PC-9 (cell line): ENCODE data around the gene CACNA1D. TPM values are rescaled to one million over a fixed set of nuclear protein-coding genes. Genes with fewer than 3 reads are reported as not detected.

Experiments used
- BruUV-seq: library from RNA; stranded (reverse); fragments of 400-500 nt; replicated peaks from 2 replicates; lab custom pipeline; 2021; lab: Mats Ljungman, UMichigan
- CTCF ChIA-PET: fragments of 300-600 bp; sonication (Branson Sonifier 250); formaldehyde crosslinking; loops from one replicate; lab custom pipeline; 2022; ENCODE audit warnings: antibody characterized with exemption; lab: Charles Lee
- POLR2A ChIA-PET: fragments of 300-600 bp; sonication (Branson Sonifier 250); formaldehyde crosslinking; loops from one replicate; lab custom pipeline; 2022; ENCODE audit warnings: antibody characterized with exemption; ENCODE audit not compliant: unreplicated experiment; lab: Charles Lee
- DNase-seq, 2 experiments: peaks; one replicate each; pipeline versions ENCODE4 v3.0.0 to v3.0.0-alpha.2; 2015 to 2022; ENCODE audit warnings: mixed read lengths in 1 of 2
- H2AFZ ChIP-seq: fragments of 200-600 bp; sonication (generic); 2 replicates; pipeline ENCODE4 v1.8.1; 2017; ENCODE audit warnings: antibody characterized with exemption
- H3F3A ChIP-seq: fragments of 200-600 bp; sonication (generic); 2 replicates; pipeline ENCODE4 v1.8.1; 2017; ENCODE audit warnings: antibody characterized with exemption, mild to moderate bottlenecking, low read depth; ENCODE audit not compliant: insufficient read depth
- H3K27ac ChIP-seq: fragments of 200-600 bp; sonication (generic); 2 replicates; pipeline ENCODE4 v1.6.1; 2016; ENCODE audit warnings: mixed run types
- H3K27me3 ChIP-seq: fragments of 200-600 bp; sonication (generic); 2 replicates; pipeline ENCODE4 v1.6.1; 2016; ENCODE audit warnings: low read depth, mixed run types; ENCODE audit not compliant: insufficient read depth
- H3K36me3 ChIP-seq: fragments of 200-600 bp; sonication (generic); 2 replicates; pipeline ENCODE4 v1.6.1; 2016; ENCODE audit warnings: low read depth, mixed run types
- H3K4me1 ChIP-seq: fragments of 200-600 bp; sonication (generic); replicated peaks from 2 replicates; pipeline ENCODE4 v1.6.1; 2016; ENCODE audit warnings: mixed run types; ENCODE audit not compliant: insufficient read depth
- H3K4me2 ChIP-seq: fragments of 200-600 bp; sonication (generic); 2 replicates; pipeline ENCODE4 v1.6.1; 2017; ENCODE audit warnings: mixed run types
- H3K4me3 ChIP-seq: fragments of 200-600 bp; sonication (generic); 2 replicates; pipeline ENCODE4 v1.6.1; 2016; ENCODE audit warnings: mixed run types
- H3K79me2 ChIP-seq: fragments of 200-600 bp; sonication (generic); 2 replicates; pipeline ENCODE4 v1.6.1; 2017; ENCODE audit warnings: low read depth, mixed run types
- H3K9me2 ChIP-seq: fragments of 200-600 bp; sonication (generic); 2 replicates; pipeline ENCODE4 v1.8.1; 2017; ENCODE audit warnings: mild to moderate bottlenecking; ENCODE audit not compliant: insufficient read depth
- H3K9me3 ChIP-seq: fragments of 200-600 bp; sonication (generic); 2 replicates; pipeline ENCODE4 v1.8.1; 2016; ENCODE audit warnings: low read depth; ENCODE audit not compliant: insufficient read depth
- H4K20me1 ChIP-seq: fragments of 200-600 bp; sonication (generic); 2 replicates; pipeline ENCODE4 v1.8.1; 2017; ENCODE audit not compliant: insufficient read depth
- CTCF ChIP-seq: fragments of 200-600 bp; sonication (generic); conservative IDR thresholded peaks from 2 replicates; pipeline ENCODE4 v1.6.1; 2017; ENCODE audit warnings: mixed run types, antibody characterized with exemption, mild to moderate bottlenecking, moderate library complexity
- EZH2 ChIP-seq: fragments of 200-600 bp; sonication (generic); IDR thresholded peaks from 2 replicates; pipeline ENCODE4 v1.8.0; 2017; ENCODE audit warnings: antibody characterized with exemption, low read depth
- intact Hi-C: fragments of 100-400 bp; cut with micrococcal nuclease; formaldehyde crosslinking; loops from one replicate; pipeline ENCODE4 v1.10.0; 2022; ENCODE audit not compliant: unreplicated experiment
- total RNA-seq: library from RNA; stranded (reverse); gene quantifications from 2 replicates; pipeline ENCODE4 v1.2.3, GENCODE V29; 2021

Gene CACNA1D
- total RNA-seq, 1 experiment from 2014 or later: not detected

DNA sequence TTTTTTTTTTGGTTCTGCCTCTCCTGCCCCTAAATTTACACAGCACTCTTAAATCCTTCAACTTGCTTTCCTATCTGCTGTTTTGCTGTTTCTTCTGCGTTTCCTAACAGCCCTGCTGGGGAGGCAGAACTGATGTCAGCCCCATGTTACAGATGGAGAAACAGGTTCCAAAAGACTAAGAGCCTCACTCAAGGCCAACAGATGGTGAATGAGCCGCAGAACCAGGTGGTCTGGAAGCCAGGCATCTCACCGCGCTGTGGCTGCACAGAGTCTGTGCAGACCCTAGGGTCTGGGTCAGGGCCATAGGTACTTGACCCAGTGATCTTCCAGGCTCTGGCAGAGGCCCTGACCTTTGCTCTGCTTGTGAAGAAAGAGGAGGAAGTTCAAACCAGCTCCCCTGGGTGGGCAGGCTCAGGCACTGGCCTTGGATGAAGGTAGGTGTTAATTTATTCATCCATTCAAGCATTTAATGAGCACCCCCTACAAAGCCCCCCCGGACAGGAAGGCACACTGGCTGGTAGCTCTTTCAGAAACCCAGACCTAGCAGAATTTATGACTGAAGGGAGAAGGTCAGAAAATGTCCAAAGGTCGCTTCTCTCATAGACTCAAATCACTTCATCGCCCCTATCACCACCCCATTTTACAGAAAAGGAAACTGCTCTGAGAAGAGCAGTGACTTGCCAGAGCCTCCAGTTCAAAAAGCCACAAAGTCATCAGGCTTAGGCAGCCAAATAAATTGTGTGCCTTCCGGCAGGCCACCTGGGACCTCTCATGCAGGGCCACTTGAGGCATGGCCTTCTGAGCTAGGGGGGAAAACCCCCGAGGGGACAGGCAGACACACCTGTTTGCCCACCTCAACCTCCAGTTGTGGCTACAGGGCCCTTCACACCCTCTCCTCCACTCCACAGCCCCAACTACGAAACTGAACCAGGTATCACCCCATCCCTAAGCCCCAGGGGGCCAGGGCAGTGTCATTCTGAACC lies 349.1 kb downstream of the CACNA1D start:
- Histone ChIP-seq H3K9me2 (no peaks in the 10 kb centered on the region), H3K27ac (no peak overlapping the region), H2AFZ (no peak overlapping the region), H3F3A (no peaks in the 10 kb centered on the region), H4K20me1 (no peaks in the 10 kb centered on the region), H3K9me3 (no peaks in the 10 kb centered on the region), H3K4me1 (no peaks in the 10 kb centered on the region), H3K36me3 (no peaks in the 10 kb centered on the region), H3K4me3 (no peak overlapping the region), H3K79me2 (no peaks in the 10 kb centered on the region), H3K27me3 (peaks cover 18% of the 10 kb centered on the region), H3K4me2 (no peak overlapping the region)
- POLR2A ChIA-PET: no interaction called here
- no TSS peak for BruUV-seq
- TF ChIP-seq CTCF (no peak), EZH2 (no peak)
- no peak for DNase-seq
- CTCF ChIA-PET: no interaction called here
- intact Hi-C loops: no loop called here

GRCh38 chr3:53844262-53845102 lies 350.1 kb downstream of the CACNA1D start:
- Histone ChIP-seq H3K4me1 (no peaks in the 10 kb centered on the region), H3K79me2 (no peaks in the 10 kb centered on the region), H3K4me3 (no peak overlapping the region), H3K4me2 (no peak overlapping the region), H3K9me3 (no peaks in the 10 kb centered on the region), H4K20me1 (no peaks in the 10 kb centered on the region), H2AFZ (no peak overlapping the region), H3F3A (no peaks in the 10 kb centered on the region), H3K9me2 (no peaks in the 10 kb centered on the region), H3K36me3 (no peaks in the 10 kb centered on the region), H3K27ac (no peak overlapping the region), H3K27me3 (peaks cover 20% of the 10 kb centered on the region)
- CTCF ChIA-PET: no interaction called here
- intact Hi-C loops: no loop called here
- no TSS peak for BruUV-seq
- DNase-seq: no peak
- POLR2A ChIA-PET: no interaction called here
- no peak for TF ChIP-seq EZH2
- TF ChIP-seq CTCF: no peak

DNA sequence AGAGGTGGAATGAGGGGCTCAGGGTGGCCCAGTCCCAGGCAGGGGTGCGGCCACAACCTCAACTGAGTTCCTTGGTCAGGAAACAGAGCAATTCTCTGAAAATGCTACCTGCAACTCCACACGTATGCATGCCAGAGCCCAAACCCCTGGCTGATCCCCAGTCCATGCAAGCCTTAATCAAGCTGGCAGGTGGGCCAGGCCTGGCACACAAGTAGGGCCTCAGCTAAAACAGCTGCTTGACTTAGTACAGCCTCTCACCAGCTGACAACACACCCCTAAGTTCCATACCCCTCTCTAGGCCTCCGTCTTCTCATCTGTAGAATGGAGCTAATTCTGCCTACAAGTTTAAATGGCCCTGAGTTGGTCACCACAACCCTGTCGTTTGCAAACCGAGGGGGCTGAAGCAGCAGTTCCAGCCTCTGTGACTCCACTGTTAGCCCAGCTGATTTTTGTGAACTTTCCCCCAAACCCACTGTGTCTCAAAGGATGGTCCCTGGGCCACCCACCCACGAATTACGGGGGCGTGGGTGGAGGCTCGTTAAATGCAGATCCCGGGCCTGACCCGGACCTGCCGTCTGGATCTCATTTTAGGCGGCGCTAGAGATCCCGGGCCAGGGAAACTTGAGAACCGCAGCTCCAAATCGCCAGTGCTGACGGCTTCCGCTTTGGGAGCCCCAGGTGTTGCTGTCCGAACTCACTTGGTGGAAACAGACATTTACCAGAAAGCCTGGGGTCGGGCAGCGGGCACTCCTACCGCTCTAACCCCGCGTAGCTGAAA lies 350.9 kb downstream of the CACNA1D start:
- H3K4me2 ChIP-seq: no peak overlapping the region
- H3K9me3 ChIP-seq: no peaks in the 10 kb centered on the region
- BruUV-seq: no TSS peak
- H4K20me1 ChIP-seq: no peaks in the 10 kb centered on the region
- POLR2A ChIA-PET: no interaction called here
- H2AFZ ChIP-seq: no peak overlapping the region
- intact Hi-C loops: no loop called here
- TF ChIP-seq EZH2 (no peak), CTCF (no peak)
- H3K9me2 ChIP-seq: no peaks in the 10 kb centered on the region
- CTCF ChIA-PET: no interaction called here
- H3K4me1 ChIP-seq: no peaks in the 10 kb centered on the region
- no peak overlapping the region for H3K27ac ChIP-seq
- DNase-seq: no peak
- peaks cover 13% of the 10 kb centered on the region for H3K27me3 ChIP-seq
- H3F3A ChIP-seq: no peaks in the 10 kb centered on the region
- H3K79me2 ChIP-seq: no peaks in the 10 kb centered on the region
- no peaks in the 10 kb centered on the region for H3K36me3 ChIP-seq
- no peak overlapping the region for H3K4me3 ChIP-seq
